Measurements from ENCODE around the gene TRMU. TPM values are rescaled to one million over a fixed set of nuclear protein-coding genes. Genes with fewer than 3 reads are reported as not detected.

TRMU gene
- total and polyA plus RNA-seq, 4 donors, result 14.3 to 34.4 (median 18.6) TPM

GRCh38 chr22:46351131-46351735, 15.7 kb downstream of the TRMU start:
- Histone ChIP-seq H3K27ac (ENCODE audit: low read depth in 1 of 2, low read length in 2 of 2) (no peak overlapping the region), H3K27me3 (ENCODE audit: control insufficient read depth in 4 of 4, insufficient read depth in 4 of 4, low read length in 3 of 4) (no peaks in the 10 kb centered on the region), H3K9me3 (ENCODE audit: control insufficient read depth in 4 of 4, low read length in 3 of 4) (no peaks in the 10 kb centered on the region), H3K4me1 (ENCODE audit: control insufficient read depth in 4 of 4, insufficient read depth in 4 of 4, low read length in 3 of 4) (no peaks in the 10 kb centered on the region), H3K4me3 (ENCODE audit: low read depth in 1 of 3, low read length in 3 of 3) (no peak overlapping the region), H3K36me3 (ENCODE audit: control insufficient read depth in 4 of 4, insufficient read depth in 3 of 4, low read depth in 1 of 4, low read length in 3 of 4) (peaks cover 26 to 73% (median 40%) of the 10 kb centered on the region in 4 donors), H3K9ac (ENCODE audit: low read depth in 1 of 2, low read length in 2 of 2) (no peak overlapping the region)
- TF ChIP-seq, protein P1, sequence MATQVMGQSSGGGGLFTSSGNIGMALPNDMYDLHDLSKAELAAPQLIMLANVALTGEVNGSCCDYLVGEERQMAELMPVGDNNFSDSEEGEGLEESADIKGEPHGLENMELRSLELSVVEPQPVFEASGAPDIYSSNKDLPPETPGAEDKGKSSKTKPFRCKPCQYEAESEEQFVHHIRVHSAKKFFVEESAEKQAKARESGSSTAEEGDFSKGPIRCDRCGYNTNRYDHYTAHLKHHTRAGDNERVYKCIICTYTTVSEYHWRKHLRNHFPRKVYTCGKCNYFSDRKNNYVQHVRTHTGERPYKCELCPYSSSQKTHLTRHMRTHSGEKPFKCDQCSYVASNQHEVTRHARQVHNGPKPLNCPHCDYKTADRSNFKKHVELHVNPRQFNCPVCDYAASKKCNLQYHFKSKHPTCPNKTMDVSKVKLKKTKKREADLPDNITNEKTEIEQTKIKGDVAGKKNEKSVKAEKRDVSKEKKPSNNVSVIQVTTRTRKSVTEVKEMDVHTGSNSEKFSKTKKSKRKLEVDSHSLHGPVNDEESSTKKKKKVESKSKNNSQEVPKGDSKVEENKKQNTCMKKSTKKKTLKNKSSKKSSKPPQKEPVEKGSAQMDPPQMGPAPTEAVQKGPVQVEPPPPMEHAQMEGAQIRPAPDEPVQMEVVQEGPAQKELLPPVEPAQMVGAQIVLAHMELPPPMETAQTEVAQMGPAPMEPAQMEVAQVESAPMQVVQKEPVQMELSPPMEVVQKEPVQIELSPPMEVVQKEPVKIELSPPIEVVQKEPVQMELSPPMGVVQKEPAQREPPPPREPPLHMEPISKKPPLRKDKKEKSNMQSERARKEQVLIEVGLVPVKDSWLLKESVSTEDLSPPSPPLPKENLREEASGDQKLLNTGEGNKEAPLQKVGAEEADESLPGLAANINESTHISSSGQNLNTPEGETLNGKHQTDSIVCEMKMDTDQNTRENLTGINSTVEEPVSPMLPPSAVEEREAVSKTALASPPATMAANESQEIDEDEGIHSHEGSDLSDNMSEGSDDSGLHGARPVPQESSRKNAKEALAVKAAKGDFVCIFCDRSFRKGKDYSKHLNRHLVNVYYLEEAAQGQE (IDR thresholded peaks at IDR 0.05), result no peak
- TF ChIP-seq JUND (IDR thresholded peaks at IDR 0.05), result no peak
- TF ChIP-seq FOXA2 (IDR thresholded peaks at IDR 0.05), result no peak
- TF ChIP-seq NR2F2 (IDR thresholded peaks at IDR 0.05), result no peak
- TF ChIP-seq EGR1 (IDR thresholded peaks at IDR 0.05; ENCODE audit: low read depth in 2 of 2), result no peak
- no peak for TF ChIP-seq YY1 (IDR thresholded peaks at IDR 0.05)
- TF ChIP-seq, protein P2, sequence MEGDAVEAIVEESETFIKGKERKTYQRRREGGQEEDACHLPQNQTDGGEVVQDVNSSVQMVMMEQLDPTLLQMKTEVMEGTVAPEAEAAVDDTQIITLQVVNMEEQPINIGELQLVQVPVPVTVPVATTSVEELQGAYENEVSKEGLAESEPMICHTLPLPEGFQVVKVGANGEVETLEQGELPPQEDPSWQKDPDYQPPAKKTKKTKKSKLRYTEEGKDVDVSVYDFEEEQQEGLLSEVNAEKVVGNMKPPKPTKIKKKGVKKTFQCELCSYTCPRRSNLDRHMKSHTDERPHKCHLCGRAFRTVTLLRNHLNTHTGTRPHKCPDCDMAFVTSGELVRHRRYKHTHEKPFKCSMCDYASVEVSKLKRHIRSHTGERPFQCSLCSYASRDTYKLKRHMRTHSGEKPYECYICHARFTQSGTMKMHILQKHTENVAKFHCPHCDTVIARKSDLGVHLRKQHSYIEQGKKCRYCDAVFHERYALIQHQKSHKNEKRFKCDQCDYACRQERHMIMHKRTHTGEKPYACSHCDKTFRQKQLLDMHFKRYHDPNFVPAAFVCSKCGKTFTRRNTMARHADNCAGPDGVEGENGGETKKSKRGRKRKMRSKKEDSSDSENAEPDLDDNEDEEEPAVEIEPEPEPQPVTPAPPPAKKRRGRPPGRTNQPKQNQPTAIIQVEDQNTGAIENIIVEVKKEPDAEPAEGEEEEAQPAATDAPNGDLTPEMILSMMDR (IDR thresholded peaks at IDR 0.05; ENCODE audit: low read depth, low read length, missing input control), result no peak
- TF ChIP-seq TAF1 (conservative IDR thresholded peaks at IDR 0.05), result no peak
- TF ChIP-seq HNF4G (IDR thresholded peaks at IDR 0.05), result no peak
- TF ChIP-seq, protein P3, sequence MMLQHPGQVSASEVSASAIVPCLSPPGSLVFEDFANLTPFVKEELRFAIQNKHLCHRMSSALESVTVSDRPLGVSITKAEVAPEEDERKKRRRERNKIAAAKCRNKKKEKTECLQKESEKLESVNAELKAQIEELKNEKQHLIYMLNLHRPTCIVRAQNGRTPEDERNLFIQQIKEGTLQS (IDR thresholded peaks at IDR 0.05), result no peak
- TF ChIP-seq RXRA (IDR thresholded peaks at IDR 0.05), result no peak
- TF ChIP-seq HNF4A (conservative IDR thresholded peaks at IDR 0.05), result no peak
- no peak for TF ChIP-seq ZBTB33 (IDR thresholded peaks at IDR 0.05)
- DNase-seq (ENCODE audit: low spot score), result no peak
- WGBS, result 95% methylated on average over 28 of the region's 28 CpGs

- Histone ChIP-seq H3K27me3 (ENCODE audit: control insufficient read depth in 4 of 4, insufficient read depth in 4 of 4, low read length in 3 of 4) (no peaks in the 10 kb centered on the region), H3K9me3 (ENCODE audit: control insufficient read depth in 4 of 4, low read length in 3 of 4) (no peaks in the 10 kb centered on the region), H3K4me1 (ENCODE audit: control insufficient read depth in 4 of 4, insufficient read depth in 4 of 4, low read length in 3 of 4) (no peaks in the 10 kb centered on the region), H3K4me3 (ENCODE audit: low read depth in 1 of 3, low read length in 3 of 3) (no peak overlapping the region), H3K9ac (ENCODE audit: low read depth in 1 of 2, low read length in 2 of 2) (no peak overlapping the region), H3K36me3 (ENCODE audit: control insufficient read depth in 4 of 4, insufficient read depth in 3 of 4, low read depth in 1 of 4, low read length in 3 of 4) (peaks cover 21 to 72% (median 37%) of the 10 kb centered on the region in 4 donors), H3K27ac (ENCODE audit: low read depth in 1 of 2, low read length in 2 of 2) (no peak overlapping the region)
- 96% methylated on average over 23 of the region's 23 CpGs for WGBS
- DNase-seq (ENCODE audit: low spot score), result no peak
- no peak for TF ChIP-seq JUND (IDR thresholded peaks at IDR 0.05)
- TF ChIP-seq HNF4G (IDR thresholded peaks at IDR 0.05), result no peak
- TF ChIP-seq EGR1 (IDR thresholded peaks at IDR 0.05; ENCODE audit: low read depth in 2 of 2), result no peak
- TF ChIP-seq, protein P1 (IDR thresholded peaks at IDR 0.05), result no peak
- TF ChIP-seq, protein P3 (IDR thresholded peaks at IDR 0.05), result no peak
- no peak for TF ChIP-seq HNF4A (conservative IDR thresholded peaks at IDR 0.05)
Observed at GRCh38 chr22:46351767-46352166, 16.3 kb downstream of the TRMU start.

All from liver (tissue), 9 donors.